ENCODE measurements around the gene CYP19A1.

DNA sequence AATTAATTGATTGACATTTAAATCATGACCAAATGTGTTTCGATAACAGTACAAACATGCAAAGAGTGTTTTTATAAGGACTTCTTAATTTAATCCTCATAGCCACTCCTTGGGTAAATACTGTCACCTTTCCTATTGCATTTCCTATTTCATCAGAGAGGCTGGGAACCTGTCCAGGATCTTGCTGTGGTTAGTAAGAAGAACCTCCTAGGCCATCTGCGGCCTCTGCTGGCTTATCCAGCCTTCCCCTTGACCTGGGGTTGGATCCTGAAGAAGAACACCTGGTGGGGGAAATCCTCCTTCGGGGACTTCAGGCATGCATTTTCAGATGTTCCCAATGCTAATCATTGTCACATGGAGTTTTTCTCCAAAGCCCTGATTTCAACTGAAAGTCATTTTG, 28.5 kb upstream of the CYP19A1 start:
- TF ChIP-seq SRF (CRISPR knock-in tag; IDR thresholded peaks at IDR 0.05) (no peak), POLR2AphosphoS5 (IDR thresholded peaks at IDR 0.05; ENCODE audit: control insufficient read depth, insufficient read depth, low read depth, low read length) (no peak), TBP (optimal IDR thresholded peaks at IDR 0.05; ENCODE audit: low read depth, low read length) (no peak), JUN (IDR thresholded peaks at IDR 0.05; ENCODE audit: borderline replicate concordance, low read depth, low read length) (no peak), JUN (CRISPR knock-in tag; IDR thresholded peaks at IDR 0.05; ENCODE audit: borderline replicate concordance) (no peak), GTF2F1 (IDR thresholded peaks at IDR 0.05; ENCODE audit: low read depth, low read length) (no peak), FOSL1 (tag; conservative IDR thresholded peaks at IDR 0.05) (no peak)

Measured in K562 (cell line).